HG03442 (cell line): ENCODE measurements around the gene AP1G1.
A peak's percentile ranks its signal among the peaks of the same experiment; 100 is the strongest.
"Not testable (repeated sequence)": the region's sequence is repeated elsewhere in the genome, so short reads cannot be mapped to it uniquely, and the experiment has no call there.

Experiments used
- ATAC-seq: cut with Tn5 transposase; IDR thresholded peaks from one replicate; pipeline ENCODE4 v1.9.1; 2021; ENCODE audit warnings: mild to moderate bottlenecking, moderate library complexity; ENCODE audit not compliant: unreplicated experiment

AP1G1 gene

DNA sequence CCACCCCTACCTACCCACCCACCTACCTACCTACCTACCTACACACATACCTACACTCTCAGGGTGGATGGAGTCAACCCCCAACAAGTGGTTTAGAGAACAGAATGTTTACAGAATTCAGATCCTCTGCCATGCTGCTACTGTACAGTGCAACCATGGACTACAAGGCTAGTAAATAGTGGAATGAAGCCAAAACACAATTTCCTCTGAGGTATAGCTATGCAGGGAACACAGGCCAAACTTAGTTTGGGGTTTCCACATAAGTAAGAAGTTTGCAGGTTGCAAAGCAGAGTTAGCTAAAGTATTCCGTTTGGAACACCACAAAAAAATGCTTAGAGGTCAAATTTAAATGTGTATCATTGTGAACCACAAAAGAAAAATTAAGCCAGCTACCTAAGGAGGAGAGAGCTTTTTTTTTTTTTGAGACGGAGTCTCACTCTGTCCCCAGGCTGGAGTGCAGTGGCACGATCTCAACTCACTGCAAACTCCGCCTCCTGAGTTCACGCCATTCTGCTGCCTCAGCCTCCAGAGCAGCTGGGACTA, 2.7 kb upstream of the AP1G1 start:
- no peak for ATAC-seq

- not testable (repeated sequence) for ATAC-seq
Observed at GRCh38 chr16:71810155-71810530, 1.5 kb upstream of the AP1G1 start.

GRCh38 chr16:71807905-71808592, 585 bp downstream of the AP1G1 start:
- peak; percentile 23 for ATAC-seq

DNA sequence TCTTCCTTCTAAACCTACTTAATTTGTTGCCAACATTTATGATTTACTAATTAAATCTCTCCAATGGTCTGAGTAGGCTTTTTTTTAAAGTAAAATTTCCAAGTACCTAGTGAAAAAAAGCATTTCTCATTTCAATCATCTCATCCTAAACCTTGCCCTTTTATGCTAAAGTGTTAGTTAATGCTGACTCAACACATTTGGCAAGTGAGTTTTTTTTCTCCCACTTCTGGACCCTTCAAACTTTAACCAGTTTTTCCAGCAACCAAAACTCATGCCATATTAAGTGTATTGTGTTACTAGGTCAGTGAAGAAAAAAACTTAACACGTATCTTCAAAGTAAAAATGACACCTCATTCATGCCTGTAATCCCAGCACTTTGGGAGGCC, 5.3 kb downstream of the AP1G1 start:
- ATAC-seq, result no peak

DNA sequence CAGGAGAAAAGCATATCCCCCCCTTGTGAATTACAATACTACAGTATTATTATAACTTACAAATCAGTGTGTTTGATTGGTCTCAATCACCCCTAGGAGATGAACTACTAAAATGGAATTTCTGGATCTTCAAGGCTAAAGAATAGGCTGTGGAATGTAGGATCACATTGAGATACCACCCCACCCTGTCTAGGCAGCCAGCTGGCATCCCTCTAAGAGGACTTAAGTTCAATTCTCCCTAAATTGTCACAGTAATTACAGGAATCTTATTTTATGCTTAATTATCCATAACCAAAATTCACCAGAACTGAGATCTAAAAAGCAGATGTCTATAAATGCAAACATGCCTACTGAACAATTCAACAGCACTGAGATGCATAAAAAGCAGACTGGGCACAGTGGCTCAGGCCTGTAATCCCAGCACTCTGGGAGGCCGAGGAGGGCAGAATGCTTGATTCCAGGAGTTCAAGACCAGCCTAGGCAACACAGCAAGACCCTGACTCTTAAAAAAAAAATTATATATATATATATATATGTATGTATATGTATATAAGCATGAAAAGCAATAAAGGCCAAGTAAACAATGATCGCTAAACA, 12.0 kb downstream of the AP1G1 start:
- no peak for ATAC-seq

DNA sequence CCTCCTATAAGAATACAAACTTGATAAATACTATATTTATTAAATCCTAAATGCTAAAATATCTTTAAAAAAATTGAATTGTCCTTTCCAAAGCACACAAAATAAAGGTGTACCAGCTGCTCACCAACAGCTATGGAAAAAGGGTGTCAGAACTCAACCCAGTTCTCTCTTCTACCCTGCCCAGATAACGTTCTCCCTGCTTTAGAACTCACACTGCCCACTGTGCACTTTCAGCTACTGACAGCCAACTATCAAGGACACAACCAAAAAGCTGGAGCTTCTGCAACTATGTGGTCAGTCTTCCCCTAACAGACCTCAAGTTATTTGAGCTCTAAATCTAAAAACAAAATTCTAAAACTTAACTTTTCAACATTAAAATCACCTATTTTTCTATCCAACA, 13.7 kb downstream of the AP1G1 start:
- ATAC-seq, result no peak

- ATAC-seq, result no peak
Observed at GRCh38 chr16:71794018-71794417, 14.6 kb downstream of the AP1G1 start.

DNA sequence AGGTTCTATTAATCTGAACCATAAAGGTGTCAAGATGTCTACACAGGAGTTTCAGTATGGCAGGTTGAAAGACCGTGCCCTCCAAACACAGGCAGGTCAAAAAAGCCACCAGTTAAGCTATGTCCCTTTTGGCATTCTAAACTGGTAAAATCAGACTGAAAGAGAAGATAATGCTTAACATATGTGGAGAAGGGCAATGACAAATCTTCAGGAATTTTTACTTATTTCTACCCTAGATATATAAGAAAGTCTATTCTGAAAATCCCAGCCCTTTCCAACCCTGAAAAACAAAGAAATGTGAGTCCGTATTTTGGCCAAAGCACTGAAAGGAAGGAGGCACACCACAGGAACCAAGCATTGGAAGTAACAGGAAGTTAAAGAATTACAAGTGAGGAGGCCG, 16.5 kb downstream of the AP1G1 start:
- no peak for ATAC-seq

DNA sequence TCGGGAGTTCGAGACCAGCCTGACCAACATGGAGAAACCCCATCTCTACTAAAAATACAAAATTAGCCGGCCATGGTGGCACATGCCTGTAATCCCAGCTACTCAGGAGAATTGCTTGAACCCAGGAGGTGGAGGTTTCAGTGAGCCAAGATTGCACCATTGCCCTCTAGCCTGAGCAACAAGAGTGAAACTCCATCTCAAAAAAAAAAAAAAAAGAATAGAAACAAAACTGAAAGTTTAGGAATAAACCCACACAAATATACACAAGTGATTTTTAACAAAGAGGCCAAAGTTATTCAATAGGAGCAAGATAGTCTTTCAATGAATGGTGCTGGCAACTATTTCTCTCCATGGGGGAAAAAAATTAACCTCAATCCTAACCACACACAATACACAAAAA, 18.3 kb downstream of the AP1G1 start:
- ATAC-seq, result not testable (repeated sequence)

- no peak for ATAC-seq
Observed at GRCh38 chr16:71789136-71789535, 19.5 kb downstream of the AP1G1 start.

DNA sequence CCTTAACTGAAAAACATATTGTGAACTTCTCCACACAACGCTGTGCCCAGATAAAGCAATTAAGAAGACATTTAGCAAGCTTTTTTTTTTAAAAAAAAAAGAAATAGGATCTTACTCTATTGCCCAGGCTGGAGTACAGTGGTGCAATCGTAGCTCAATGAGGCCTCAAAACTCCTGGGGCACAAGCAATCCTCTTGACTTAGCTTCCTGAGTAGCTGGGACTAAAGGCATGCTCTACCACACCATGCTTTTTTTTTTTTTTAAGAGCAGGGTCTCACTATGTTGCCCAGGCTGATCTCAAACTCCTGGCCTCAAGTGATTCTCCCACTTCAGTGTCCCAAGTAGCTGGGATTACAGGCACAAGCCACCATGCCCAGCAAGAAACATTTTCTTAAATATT, 20.1 kb downstream of the AP1G1 start:
- ATAC-seq, result no peak

DNA sequence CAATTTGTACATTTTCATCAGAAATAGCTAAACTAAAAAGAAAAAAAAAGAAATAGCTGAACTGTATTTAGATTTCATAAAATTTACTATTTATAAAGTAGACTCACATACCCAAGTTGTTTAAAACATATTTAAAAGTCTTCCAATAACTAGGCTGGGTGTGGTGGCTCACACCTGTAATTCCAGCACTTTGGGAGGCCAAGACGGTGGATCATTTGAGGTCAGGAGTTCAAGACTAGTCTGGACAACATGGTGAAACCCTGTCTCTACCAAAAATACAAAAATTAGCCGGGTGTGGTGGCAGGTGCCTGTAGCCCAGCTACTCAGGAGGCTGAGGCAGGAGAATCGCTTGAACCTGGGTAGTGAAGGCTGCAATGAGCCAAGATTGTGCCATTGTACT, 23.5 kb downstream of the AP1G1 start:
- not testable (repeated sequence) for ATAC-seq

GRCh38 chr16:71784093-71784492, 24.5 kb downstream of the AP1G1 start:
- no peak for ATAC-seq

- ATAC-seq, result no peak
Observed at GRCh38 chr16:71781741-71782140, 26.9 kb downstream of the AP1G1 start.

- no peak for ATAC-seq
Observed at GRCh38 chr16:71780521-71781089, 28.0 kb downstream of the AP1G1 start.

DNA sequence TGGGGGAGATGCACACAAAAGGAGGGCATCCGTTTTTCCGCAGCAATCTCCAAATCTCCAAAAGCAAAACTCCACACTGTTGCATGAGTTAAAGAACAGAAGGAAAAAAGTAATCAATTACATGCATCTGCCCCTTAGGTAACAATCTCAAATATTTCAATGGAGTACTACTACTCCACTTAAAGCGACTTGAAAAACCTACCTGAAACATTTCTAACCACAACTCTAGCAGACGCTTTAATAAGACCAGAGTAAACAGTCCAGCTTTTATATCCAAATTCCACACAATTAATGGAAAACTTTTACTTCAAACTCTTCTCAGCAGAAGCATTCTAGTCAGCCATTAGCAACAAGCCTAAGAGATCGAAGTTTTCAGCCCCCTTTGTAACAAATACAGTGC, 29.9 kb downstream of the AP1G1 start:
- no peak for ATAC-seq

- no peak for ATAC-seq
Observed at GRCh38 chr16:71777329-71777728, 31.3 kb downstream of the AP1G1 start.

GRCh38 chr16:71775949-71776348, 32.7 kb downstream of the AP1G1 start:
- ATAC-seq, result no peak

GRCh38 chr16:71771571-71771970, 37.1 kb downstream of the AP1G1 start:
- ATAC-seq, result no peak

- no peak for ATAC-seq
Observed at GRCh38 chr16:71769222-71769621, 39.4 kb downstream of the AP1G1 start.

- no peak for ATAC-seq
Observed at GRCh38 chr16:71767060-71767900, 41.4 kb downstream of the AP1G1 start.
